GM23248 (cell line): ENCODE results near the gene CRY1.
"Not testable (repeated sequence)": the region's sequence is repeated elsewhere in the genome, so short reads cannot be mapped to it uniquely, and the experiment has no call there.

ENCODE experiments used
- EZH2 ChIP-seq: fragments of 200-600 bp; sonication (generic); IDR thresholded peaks from 2 replicates; pipeline ENCODE4 v1.6.1; 2018; ENCODE audit warnings: antibody characterized with exemption, mild to moderate bottlenecking; ENCODE audit not compliant: insufficient read depth, poor library complexity, severe bottlenecking
- EZH2phosphoT487 ChIP-seq: fragments of 200-600 bp; sonication (generic); IDR thresholded peaks from 2 replicates; pipeline ENCODE4 v1.6.1; 2018; ENCODE audit warnings: antibody characterized with exemption, moderate library complexity, mild to moderate bottlenecking, low read depth; ENCODE audit not compliant: insufficient read depth

GRCh38 chr12:107026356-107026755 lies 67.0 kb downstream of the CRY1 start:
- TF ChIP-seq EZH2, EZH2phosphoT487: not testable (repeated sequence)
